Keratinocyte (primary cell): Measurements from ENCODE around the gene RALGPS2. TPM values are rescaled to one million over a fixed set of nuclear protein-coding genes. Genes with fewer than 3 reads are reported as not detected.

Source experiments
- DNase-seq: peaks from one replicate; pipeline ENCODE4 v3.0.0-alpha.2; 2011; ENCODE audit warnings: low read depth, missing footprints, low spot score
- FAIRE-seq: peaks from 2 replicates; lab custom pipeline; 2011; peaks lifted over from hg19 to GRCh38; lab: Jason Lieb, UNC
- H2AFZ ChIP-seq: 2 replicates; pipeline ENCODE4 v1.6.0; 2012; ENCODE audit warnings: low read length, control low read depth, inconsistent platforms; ENCODE audit not compliant: control insufficient read depth
- H3K27ac ChIP-seq: 2 replicates; pipeline ENCODE4 v1.5.1; 2011; ENCODE audit warnings: low read length; ENCODE audit not compliant: control insufficient read depth, insufficient read depth
- H3K27me3 ChIP-seq: 3 replicates; pipeline ENCODE4 v1.6.0; 2011; ENCODE audit warnings: low read length; ENCODE audit not compliant: control insufficient read depth, insufficient read depth; ENCODE audit errors: extremely low read depth
- H3K36me3 ChIP-seq, 2 experiments: 2 replicates in 1 of 2; 3 replicates in 1 of 2; pipeline ENCODE4 v1.5.1; 2011; ENCODE audit warnings: low read length in 2 of 2, mild to moderate bottlenecking in 1 of 2; ENCODE audit not compliant: control insufficient read depth in 2 of 2, insufficient read depth in 2 of 2; ENCODE audit errors: extremely low read depth in 1 of 2
- H3K4me1 ChIP-seq: 3 replicates; pipeline ENCODE4 v1.5.1; 2011; ENCODE audit warnings: low read length; ENCODE audit not compliant: control insufficient read depth, insufficient read depth; ENCODE audit errors: extremely low read depth
- H3K4me2 ChIP-seq: 3 replicates; pipeline ENCODE4 v1.6.0; 2011; ENCODE audit warnings: low read depth, low read length; ENCODE audit not compliant: control insufficient read depth, insufficient read depth; ENCODE audit errors: extremely low read depth
- H3K4me3 ChIP-seq, 3 experiments: fragments of 200-600 bp in 1 of 3; sonication (generic) in 1 of 3; 2 replicates in 2 of 3; 3 replicates in 1 of 3; pipeline ENCODE4 v1.5.1; 2011 to 2016; ENCODE audit warnings: low read length in 3 of 3, mild to moderate bottlenecking in 3 of 3, control low read depth in 2 of 3, inconsistent platforms in 1 of 3, low read depth in 1 of 3, mixed read lengths in 1 of 3, mixed run types in 1 of 3, moderate library complexity in 1 of 3; ENCODE audit not compliant: control insufficient read depth in 2 of 3, insufficient read depth in 2 of 3; ENCODE audit errors: extremely low read depth in 1 of 3
- H3K79me2 ChIP-seq: 2 replicates; pipeline ENCODE4 v1.6.0; 2012; ENCODE audit warnings: low read length; ENCODE audit not compliant: control insufficient read depth, insufficient read depth
- H3K9ac ChIP-seq: 3 replicates; pipeline ENCODE4 v1.6.0; 2011; ENCODE audit warnings: low read length; ENCODE audit not compliant: control insufficient read depth, insufficient read depth; ENCODE audit errors: extremely low read depth
- H3K9me1 ChIP-seq: 3 replicates; pipeline ENCODE4 v1.6.0; 2011; ENCODE audit warnings: low read length; ENCODE audit not compliant: control insufficient read depth, insufficient read depth; ENCODE audit errors: extremely low read depth
- H3K9me3 ChIP-seq: 2 replicates; pipeline ENCODE4 v1.5.1; 2012; ENCODE audit warnings: low read depth, low read length; ENCODE audit not compliant: control insufficient read depth
- H4K20me1 ChIP-seq: 3 replicates; pipeline ENCODE4 v1.6.0; 2011; ENCODE audit warnings: low read length; ENCODE audit not compliant: control insufficient read depth, insufficient read depth; ENCODE audit errors: extremely low read depth
- EZH2 ChIP-seq: IDR thresholded peaks from one replicate; pipeline ENCODE4 v1.6.1; 2012; ENCODE audit warnings: inconsistent platforms, mild to moderate bottlenecking, low read length, moderate library complexity
- dilution Hi-C: fragments of 300-500 bp; cut with MboI; formaldehyde crosslinking; loops from one replicate; pipeline ENCODE4 v1.7.0; 2020; ENCODE audit warnings: low sequenced_read_pairs; ENCODE audit not compliant: extremely low pct_ligation_motif_present
- polyA plus RNA-seq, 5 experiments: library from polyadenylated mRNA; depleted of rRNA in 3 of 5; stranded (reverse) in 3 of 5; stranded (forward) in 1 of 5; unstranded in 1 of 5; fragments of >200 nt; gene quantifications; 1 replicate in 1 of 5; 2 replicates in 3 of 5; 3 replicates in 1 of 5; pipeline versions ENCODE4 v1.2.1 to v1.2.3, GENCODE V29; 2011 to 2012; ENCODE audit warnings: missing spikeins in 2 of 5, low read depth in 1 of 5, low replicate concordance in 1 of 5
- TF ChIP-seq, protein P1 (sequence below), 3 experiments: IDR thresholded peaks in 1 of 3; conservative IDR thresholded peaks in 1 of 3; optimal IDR thresholded peaks in 1 of 3; 2 replicates in 2 of 3; 3 replicates in 1 of 3; pipeline versions ENCODE3 to v1.5.1; 2011; ENCODE audit warnings: low read length in 3 of 3, mild to moderate bottlenecking in 3 of 3, moderate library complexity in 2 of 3, control low read depth in 1 of 3, inconsistent platforms in 1 of 3; ENCODE audit not compliant: insufficient read depth in 2 of 3; ENCODE audit errors: extremely low read depth in 1 of 3

The RALGPS2 gene
- polyA plus RNA-seq, 1 donor (not counting 4 experiments of a cell fraction or from before 2014, with no cell fraction given) = 14.8 TPM

DNA sequence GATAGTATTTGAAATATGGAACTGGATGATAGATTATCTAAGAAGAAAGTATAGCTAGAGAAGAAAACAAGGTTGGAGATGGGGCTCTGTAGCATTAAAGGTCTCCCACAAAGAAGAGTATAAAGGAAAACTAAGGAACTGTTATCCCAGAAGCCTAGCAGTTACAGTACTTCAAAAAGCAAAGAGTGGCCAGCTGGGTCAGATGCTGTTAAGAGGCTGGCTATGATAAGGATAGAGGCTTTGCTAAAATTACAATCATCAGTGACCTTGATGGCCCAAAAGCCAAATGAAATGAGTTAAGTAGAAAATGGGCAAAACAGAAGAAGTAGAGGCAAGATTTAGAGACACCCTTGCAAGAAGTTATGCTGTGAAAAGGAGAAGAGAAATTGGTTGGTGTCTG, 170.9 kb downstream of the RALGPS2 start:
- Histone ChIP-seq H2AFZ (no peak overlapping the region), H3K4me2 (no peak overlapping the region), H3K9me1 (no peaks in the 10 kb centered on the region), H3K36me3 (peaks cover 0 to 3% of the 10 kb centered on the region in 2 experiments), H3K9me3 (no peaks in the 10 kb centered on the region), H4K20me1 (no peaks in the 10 kb centered on the region), H3K4me3 (no peak overlapping the region), H3K27me3 (no peaks in the 10 kb centered on the region), H3K79me2 (no peaks in the 10 kb centered on the region), H3K27ac (no peak overlapping the region), H3K4me1 (no peaks in the 10 kb centered on the region), H3K9ac (no peak overlapping the region)
- no peak for TF ChIP-seq EZH2
- TF ChIP-seq, protein P1, sequence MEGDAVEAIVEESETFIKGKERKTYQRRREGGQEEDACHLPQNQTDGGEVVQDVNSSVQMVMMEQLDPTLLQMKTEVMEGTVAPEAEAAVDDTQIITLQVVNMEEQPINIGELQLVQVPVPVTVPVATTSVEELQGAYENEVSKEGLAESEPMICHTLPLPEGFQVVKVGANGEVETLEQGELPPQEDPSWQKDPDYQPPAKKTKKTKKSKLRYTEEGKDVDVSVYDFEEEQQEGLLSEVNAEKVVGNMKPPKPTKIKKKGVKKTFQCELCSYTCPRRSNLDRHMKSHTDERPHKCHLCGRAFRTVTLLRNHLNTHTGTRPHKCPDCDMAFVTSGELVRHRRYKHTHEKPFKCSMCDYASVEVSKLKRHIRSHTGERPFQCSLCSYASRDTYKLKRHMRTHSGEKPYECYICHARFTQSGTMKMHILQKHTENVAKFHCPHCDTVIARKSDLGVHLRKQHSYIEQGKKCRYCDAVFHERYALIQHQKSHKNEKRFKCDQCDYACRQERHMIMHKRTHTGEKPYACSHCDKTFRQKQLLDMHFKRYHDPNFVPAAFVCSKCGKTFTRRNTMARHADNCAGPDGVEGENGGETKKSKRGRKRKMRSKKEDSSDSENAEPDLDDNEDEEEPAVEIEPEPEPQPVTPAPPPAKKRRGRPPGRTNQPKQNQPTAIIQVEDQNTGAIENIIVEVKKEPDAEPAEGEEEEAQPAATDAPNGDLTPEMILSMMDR (optimal IDR thresholded peaks at IDR 0.05 in 1 of 3, IDR thresholded peaks at IDR 0.05 in 1 of 3, conservative IDR thresholded peaks at IDR 0.05 in 1 of 3; ENCODE audit: extremely low read depth in 1 of 3, insufficient read depth in 2 of 3, low read length in 3 of 3) = no peak
- FAIRE-seq = no peak
- DNase-seq = no peak
- dilution Hi-C loops = no loop called here

- Histone ChIP-seq H3K9me3 (no peaks in the 10 kb centered on the region), H4K20me1 (no peaks in the 10 kb centered on the region), H3K4me2 (no peak overlapping the region), H2AFZ (no peak overlapping the region), H3K4me1 (no peaks in the 10 kb centered on the region), H3K27me3 (no peaks in the 10 kb centered on the region), H3K9ac (no peak overlapping the region), H3K9me1 (no peaks in the 10 kb centered on the region), H3K79me2 (no peaks in the 10 kb centered on the region), H3K4me3 (no peak overlapping the region), H3K36me3 (no peaks in the 10 kb centered on the region), H3K27ac (no peak overlapping the region)
- dilution Hi-C loops = no loop called here
- no peak for FAIRE-seq
- no peak for TF ChIP-seq EZH2
- TF ChIP-seq, protein P1 (optimal IDR thresholded peaks at IDR 0.05 in 1 of 3, IDR thresholded peaks at IDR 0.05 in 1 of 3, conservative IDR thresholded peaks at IDR 0.05 in 1 of 3; ENCODE audit: extremely low read depth in 1 of 3, insufficient read depth in 2 of 3, low read length in 3 of 3) = no peak
- no peak for DNase-seq
Measured at GRCh38 chr1:178898401-178898800, 173.4 kb downstream of the RALGPS2 start.
